MM.1S (cell line): ENCODE results near the gene RNF212.

Source experiments
- EZH2 ChIP-seq: fragments of 300-600 bp; sonication (generic); optimal IDR thresholded peaks from 2 replicates; pipeline ENCODE3; 2017; ENCODE audit warnings: low read depth, mild to moderate bottlenecking, antibody characterized with exemption, low read length, mixed read lengths
- EZH2phosphoT487 ChIP-seq: fragments of 300-600 bp; sonication (generic); IDR thresholded peaks from 2 replicates; pipeline ENCODE4 v1.6.1; 2018; ENCODE audit warnings: antibody characterized with exemption, low read length
- TF ChIP-seq, protein P1 (sequence below): fragments of 300-600 bp; sonication (generic); IDR thresholded peaks from 2 replicates; pipeline ENCODE4 v1.5.1; 2016; ENCODE audit warnings: antibody characterized with exemption, low read length, mixed read lengths

DNA sequence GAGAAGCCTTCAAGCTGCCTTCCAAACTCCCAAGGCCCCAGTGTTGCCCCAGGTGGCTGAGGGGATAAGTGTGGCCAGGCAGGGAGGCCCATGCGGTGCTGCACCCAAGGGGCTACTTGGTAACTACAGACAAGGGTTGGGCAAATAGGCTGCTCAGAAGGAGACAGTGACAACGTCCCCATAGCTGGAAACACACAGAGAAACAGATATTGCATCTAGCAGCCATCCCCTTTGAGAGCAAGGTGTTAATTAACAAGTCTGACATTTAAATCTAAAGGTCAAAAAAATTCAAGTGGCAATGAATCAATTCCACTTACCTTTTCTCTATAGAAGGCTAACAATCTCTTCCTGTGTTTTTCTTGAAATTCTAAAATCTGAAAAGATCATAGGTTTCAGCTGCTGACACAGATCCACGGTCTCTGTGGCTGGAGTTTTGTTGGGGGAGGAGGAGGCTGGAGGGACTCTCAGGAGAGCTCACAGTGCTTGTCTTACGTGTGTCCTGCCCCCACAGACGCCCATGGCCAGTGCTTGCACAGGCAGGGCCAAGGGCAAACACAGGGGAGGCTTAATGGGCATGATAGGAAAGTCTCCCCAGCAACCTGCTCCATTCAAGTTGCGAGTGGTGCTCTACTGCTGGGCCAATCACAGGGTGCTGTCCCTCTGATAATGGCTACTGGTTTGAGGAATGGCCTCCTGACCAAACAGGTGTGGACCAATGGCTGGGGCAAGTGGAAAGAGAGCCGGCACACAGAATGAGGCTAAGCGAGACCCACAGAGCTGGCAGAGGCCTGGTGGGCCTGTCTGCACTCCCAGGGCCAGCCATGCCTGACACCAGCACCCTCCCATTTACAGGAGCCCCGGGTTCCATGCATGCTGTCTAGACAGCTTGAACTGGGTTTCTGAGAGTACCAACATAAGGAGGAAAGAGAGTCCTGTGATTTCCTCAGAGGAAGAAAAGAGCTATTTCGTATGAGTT lies 22.6 kb downstream of the RNF212 start:
- TF ChIP-seq, protein P1, sequence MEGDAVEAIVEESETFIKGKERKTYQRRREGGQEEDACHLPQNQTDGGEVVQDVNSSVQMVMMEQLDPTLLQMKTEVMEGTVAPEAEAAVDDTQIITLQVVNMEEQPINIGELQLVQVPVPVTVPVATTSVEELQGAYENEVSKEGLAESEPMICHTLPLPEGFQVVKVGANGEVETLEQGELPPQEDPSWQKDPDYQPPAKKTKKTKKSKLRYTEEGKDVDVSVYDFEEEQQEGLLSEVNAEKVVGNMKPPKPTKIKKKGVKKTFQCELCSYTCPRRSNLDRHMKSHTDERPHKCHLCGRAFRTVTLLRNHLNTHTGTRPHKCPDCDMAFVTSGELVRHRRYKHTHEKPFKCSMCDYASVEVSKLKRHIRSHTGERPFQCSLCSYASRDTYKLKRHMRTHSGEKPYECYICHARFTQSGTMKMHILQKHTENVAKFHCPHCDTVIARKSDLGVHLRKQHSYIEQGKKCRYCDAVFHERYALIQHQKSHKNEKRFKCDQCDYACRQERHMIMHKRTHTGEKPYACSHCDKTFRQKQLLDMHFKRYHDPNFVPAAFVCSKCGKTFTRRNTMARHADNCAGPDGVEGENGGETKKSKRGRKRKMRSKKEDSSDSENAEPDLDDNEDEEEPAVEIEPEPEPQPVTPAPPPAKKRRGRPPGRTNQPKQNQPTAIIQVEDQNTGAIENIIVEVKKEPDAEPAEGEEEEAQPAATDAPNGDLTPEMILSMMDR: no peak
- TF ChIP-seq EZH2phosphoT487 (no peak), EZH2 (no peak)
